ENCODE measurements around the gene MORN4. TPM values are rescaled to one million over a fixed set of nuclear protein-coding genes. Genes with fewer than 3 reads are reported as not detected.

Gene MORN4
- total RNA-seq, 1 experiment from 2014 or later = 11.9 TPM

GRCh38 chr10:97567891-97568290 lies 65.4 kb downstream of the MORN4 start:
- Histone ChIP-seq H2BK120ac (ENCODE audit: low read depth, low read length, poor library complexity, severe bottlenecking) (no peak overlapping the region), H4K91ac (ENCODE audit: insufficient read length, low read depth, low read length) (no peak overlapping the region), H4K20me1 (ENCODE audit: control insufficient read depth, insufficient read depth, insufficient read length) (no peaks in the 10 kb centered on the region), H3K23ac (ENCODE audit: insufficient read length, low read depth, low read length) (no peak overlapping the region), H3K79me2 (ENCODE audit: insufficient read depth, low read length) (no peaks in the 10 kb centered on the region), H3K56ac (ENCODE audit: insufficient read length, low read depth, low read length) (no peak overlapping the region), H2AK5ac (ENCODE audit: insufficient read length, low read length) (no peak overlapping the region), H3K23me2 (ENCODE audit: insufficient read length, low read depth, low read length, poor library complexity, severe bottlenecking) (no peaks in the 10 kb centered on the region), H3K27me3 (ENCODE audit: insufficient read depth, low read length) (no peaks in the 10 kb centered on the region), H2AFZ (ENCODE audit: low read length) (no peak overlapping the region), H3K4me2 (ENCODE audit: insufficient read depth, insufficient read length, low read length) (no peak overlapping the region), H3K9me3 (ENCODE audit: control insufficient read depth, low read depth, low read length) (no peaks in the 10 kb centered on the region), H4K8ac (replicated peaks; ENCODE audit: insufficient read length, low read depth, low read length) (no peak overlapping the region), H3K9ac (ENCODE audit: extremely low read depth, insufficient read length, low read length) (no peak overlapping the region), H3K18ac (ENCODE audit: insufficient read length, low read depth, low read length) (no peak overlapping the region), H4K5ac (ENCODE audit: insufficient read length, low read depth, low read length) (no peak overlapping the region), H3K4me1 (ENCODE audit: insufficient read depth, low read length) (no peaks in the 10 kb centered on the region), H3K27ac (ENCODE audit: insufficient read length, low read depth, low read length) (no peak overlapping the region), H3K14ac (ENCODE audit: insufficient read depth, low read length) (no peak overlapping the region), H2BK20ac (ENCODE audit: low read depth, low read length, poor library complexity, severe bottlenecking) (no peak overlapping the region), H3T11ph (ENCODE audit: low read length) (no peak overlapping the region), H2BK12ac (ENCODE audit: insufficient read length, low read depth, low read length) (no peak overlapping the region), H3K4ac (ENCODE audit: low read depth, low read length) (no peak overlapping the region), H2BK15ac (ENCODE audit: low read depth, low read length) (no peak overlapping the region), H2BK5ac (ENCODE audit: insufficient read length, low read length) (no peak overlapping the region), H3K79me1 (ENCODE audit: insufficient read depth, low read depth, low read length, poor library complexity, severe bottlenecking) (no peaks in the 10 kb centered on the region)
- H3K27ac Mint-ChIP-seq = no peak overlapping the region
- H3K36me3 Mint-ChIP-seq (ENCODE audit: insufficient read depth in 1 of 3, low read depth in 3 of 3) = peaks cover 0 to 12% (median 0%) of the 10 kb centered on the region in 3 experiments; a peak in 3 of 7 replicates
- no peak for DNase-seq
- no peak for TF ChIP-seq CTCF (conservative IDR thresholded peaks at IDR 0.05)
- H3K4me1 Mint-ChIP-seq = peaks cover 10 to 13% of the 10 kb centered on the region in 2 experiments
- H3K9me3 Mint-ChIP-seq = peaks cover 0 to under 1% of the 10 kb centered on the region in 2 experiments; a peak in 1 of 5 replicates
- no CpG with 5 or more reads among the region's 15 CpGs for WGBS (ENCODE audit: extremely low coverage, insufficient read length, low lambda C conversion rate)
- no peaks in the 10 kb centered on the region for H3K27me3 Mint-ChIP-seq (ENCODE audit: low read depth)
- no peak overlapping the region for H3K4me3 Mint-ChIP-seq

All from H9 (cell line).